Transverse colon (tissue), 4 donors: Measurements from ENCODE around the gene SYT2. TPM values are rescaled to one million over a fixed set of nuclear protein-coding genes. Genes with fewer than 3 reads are reported as not detected.

Source experiments
- DNase-seq: peaks from one replicate; pipeline ENCODE4 v3.0.0-alpha.2; 2019
- H3K27ac ChIP-seq, 4 donors: fragments of 200-600 bp; sonication (generic); 2 replicates each; pipeline ENCODE4 v1.5.1; 2016 to 2018; ENCODE audit warnings: inconsistent platforms in 4 of 4
- H3K27me3 ChIP-seq: fragments of 200-600 bp; sonication (generic); 2 replicates; pipeline ENCODE4 v1.5.1; 2017; ENCODE audit warnings: inconsistent platforms
- H3K36me3 ChIP-seq, 4 donors: fragments of 200-600 bp; sonication (generic); 2 replicates each; pipeline ENCODE4 v1.5.1; 2017 to 2019; ENCODE audit warnings: inconsistent platforms in 4 of 4
- H3K4me1 ChIP-seq, 4 donors: fragments of 200-600 bp; sonication (generic); 2 replicates each; pipeline ENCODE4 v1.5.1; 2017 to 2020; ENCODE audit warnings: inconsistent platforms in 4 of 4
- H3K4me3 ChIP-seq, 4 donors: fragments of 200-600 bp; sonication (generic); 1 replicate in 1 of 4; 2 replicates in 3 of 4; pipeline versions ENCODE4 v1.5.1 to v1.6.1; 2017 to 2019; ENCODE audit warnings: inconsistent platforms in 4 of 4
- H3K9me3 ChIP-seq, 2 donors: fragments of 200-600 bp; sonication (generic); 2 replicates each; pipeline ENCODE4 v1.5.1; 2017 to 2019; ENCODE audit warnings: inconsistent platforms in 2 of 2
- EP300 ChIP-seq: sonication (generic); formaldehyde crosslinking; IDR thresholded peaks from one replicate; pipeline ENCODE4 v1.6.1; 2017; ENCODE audit warnings: antibody characterized with exemption, low read depth
- POLR2A ChIP-seq: fragments of 450-650 bp; IDR thresholded peaks from one replicate; pipeline ENCODE4 v1.6.1; 2016; ENCODE audit warnings: antibody characterized with exemption, mild to moderate bottlenecking, moderate library complexity
- POLR2AphosphoS5 ChIP-seq, 3 donors: sonication (generic); formaldehyde crosslinking; IDR thresholded peaks; one replicate each; pipeline ENCODE4 v1.6.1; 2016; ENCODE audit warnings: antibody characterized with exemption in 3 of 3
- WGBS, 2 donors: methylation state at CpG; one replicate each; pipeline ENCODE4 v1.1.5; 2018; ENCODE audit warnings: low coverage in 1 of 2; 5-methylcytosine and 5-hydroxymethylcytosine counted together
- in situ Hi-C, 4 donors: fragments of 200-750 bp; cut with MboI; loops; one replicate each; pipeline versions ENCODE4 v1.15.0 to v1.15.1; 2017; ENCODE audit warnings: low sequenced_read_pairs in 3 of 4, low pct_ligation_motif_present in 1 of 4, low pct_unique_long_range_greater_than_20kb in 1 of 4
- intact Hi-C: fragments of 100-400 bp; cut with DNase I; formaldehyde crosslinking; loops from one replicate; pipeline ENCODE4 v1.15.1; 2023; ENCODE audit warnings: low total_unique reads
- total RNA-seq, 4 donors: library from RNA; depleted of rRNA; stranded (reverse); fragments of >200 nt; gene quantifications; one replicate each; pipeline ENCODE4 v1.1.0, GENCODE V29; 2016
- TF ChIP-seq, protein P1 (sequence below), 5 experiments: fragments of 200-600 bp in 3 of 5; fragments of 450-650 bp in 2 of 5; sonication (generic) in 3 of 5; IDR thresholded peaks; 1 replicate in 2 of 5; 2 replicates in 3 of 5; pipeline ENCODE4 v1.5.1; 2016 to 2017; ENCODE audit warnings: antibody characterized with exemption in 5 of 5, inconsistent platforms in 3 of 5, mild to moderate bottlenecking in 2 of 5, moderate library complexity in 1 of 5

Gene SYT2
- total RNA-seq, 4 donors from 2014 or later, result 0.16 to 0.40 TPM; not detected in 2

DNA sequence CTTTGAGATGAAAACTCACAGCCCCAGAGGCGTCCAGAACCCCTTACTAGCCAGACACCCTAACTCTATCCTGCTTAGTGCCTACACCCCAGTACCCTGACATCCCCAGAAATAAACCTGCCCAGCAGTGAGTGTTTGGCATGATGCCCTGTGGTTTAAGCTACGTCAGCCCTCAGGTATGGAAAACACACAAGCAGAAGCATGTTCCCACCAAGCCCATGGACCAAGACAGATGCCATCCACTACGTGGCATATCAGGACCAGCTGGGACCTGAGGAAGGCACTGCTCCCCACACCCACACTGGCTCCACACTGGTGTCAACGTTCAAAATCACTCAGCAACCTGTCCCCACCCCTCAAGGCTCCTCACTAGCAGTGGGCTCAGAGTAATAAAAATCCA is 116.4 kb downstream of the SYT2 start:
- Histone ChIP-seq H3K27me3 (no peaks in the 10 kb centered on the region), H3K36me3 (no peaks in the 10 kb centered on the region), H3K27ac (peak overlapping the region in 1 of 4 donors; percentile 17), H3K4me1 (peaks cover 0 to 9% (median 3%) of the 10 kb centered on the region in 4 donors), H3K9me3 (no peaks in the 10 kb centered on the region), H3K4me3 (no peak overlapping the region)
- in situ Hi-C loops (no loop called here), intact Hi-C loops (no loop called here)
- DNase-seq, result no peak
- no peak for TF ChIP-seq POLR2A
- peak in 1 of 3 donors; percentile 4 for TF ChIP-seq POLR2AphosphoS5 (IDR thresholded peaks at IDR 0.05)
- 78 to 80% methylated on average over 1 to 4 of the region's 4 CpGs for WGBS, 2 donors

DNA sequence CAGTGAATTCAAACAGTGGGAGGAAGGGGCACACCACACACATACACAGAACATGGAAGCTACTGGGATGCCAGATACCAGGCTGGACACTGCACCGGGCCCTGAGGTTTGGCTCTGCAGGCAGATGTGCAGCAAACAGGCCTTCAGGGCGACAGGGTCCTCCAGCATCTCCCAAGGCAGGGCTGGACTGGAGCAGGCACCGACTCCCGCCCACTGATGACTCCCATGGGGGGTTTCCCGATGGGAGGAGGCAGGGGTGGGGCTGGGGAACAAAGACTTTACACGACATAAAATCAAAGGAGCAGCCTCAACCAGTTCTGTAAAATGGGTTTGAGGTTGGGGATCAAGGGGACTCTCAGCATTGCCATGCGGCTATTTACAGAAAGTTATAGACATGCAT is 118.1 kb downstream of the SYT2 start:
- intact Hi-C loops (no loop called here), in situ Hi-C loops (no loop called here)
- Histone ChIP-seq H3K27ac (peak overlapping the region in 3 of 4 donors; percentile 75 to 87 (median 85)), H3K4me3 (no peak overlapping the region), H3K27me3 (no peaks in the 10 kb centered on the region), H3K9me3 (no peaks in the 10 kb centered on the region), H3K4me1 (peaks cover 0 to 24% (median 12%) of the 10 kb centered on the region in 4 donors), H3K36me3 (no peaks in the 10 kb centered on the region)
- TF ChIP-seq, protein P1, sequence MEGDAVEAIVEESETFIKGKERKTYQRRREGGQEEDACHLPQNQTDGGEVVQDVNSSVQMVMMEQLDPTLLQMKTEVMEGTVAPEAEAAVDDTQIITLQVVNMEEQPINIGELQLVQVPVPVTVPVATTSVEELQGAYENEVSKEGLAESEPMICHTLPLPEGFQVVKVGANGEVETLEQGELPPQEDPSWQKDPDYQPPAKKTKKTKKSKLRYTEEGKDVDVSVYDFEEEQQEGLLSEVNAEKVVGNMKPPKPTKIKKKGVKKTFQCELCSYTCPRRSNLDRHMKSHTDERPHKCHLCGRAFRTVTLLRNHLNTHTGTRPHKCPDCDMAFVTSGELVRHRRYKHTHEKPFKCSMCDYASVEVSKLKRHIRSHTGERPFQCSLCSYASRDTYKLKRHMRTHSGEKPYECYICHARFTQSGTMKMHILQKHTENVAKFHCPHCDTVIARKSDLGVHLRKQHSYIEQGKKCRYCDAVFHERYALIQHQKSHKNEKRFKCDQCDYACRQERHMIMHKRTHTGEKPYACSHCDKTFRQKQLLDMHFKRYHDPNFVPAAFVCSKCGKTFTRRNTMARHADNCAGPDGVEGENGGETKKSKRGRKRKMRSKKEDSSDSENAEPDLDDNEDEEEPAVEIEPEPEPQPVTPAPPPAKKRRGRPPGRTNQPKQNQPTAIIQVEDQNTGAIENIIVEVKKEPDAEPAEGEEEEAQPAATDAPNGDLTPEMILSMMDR (IDR thresholded peaks at IDR 0.05), result no peak
- TF ChIP-seq POLR2A (no peak), EP300 (no peak), POLR2AphosphoS5 (IDR thresholded peaks at IDR 0.05) (no peak)
- 75 to 94% methylated on average over 2 to 7 of the region's 7 CpGs for WGBS, 2 donors
- no peak for DNase-seq

DNA sequence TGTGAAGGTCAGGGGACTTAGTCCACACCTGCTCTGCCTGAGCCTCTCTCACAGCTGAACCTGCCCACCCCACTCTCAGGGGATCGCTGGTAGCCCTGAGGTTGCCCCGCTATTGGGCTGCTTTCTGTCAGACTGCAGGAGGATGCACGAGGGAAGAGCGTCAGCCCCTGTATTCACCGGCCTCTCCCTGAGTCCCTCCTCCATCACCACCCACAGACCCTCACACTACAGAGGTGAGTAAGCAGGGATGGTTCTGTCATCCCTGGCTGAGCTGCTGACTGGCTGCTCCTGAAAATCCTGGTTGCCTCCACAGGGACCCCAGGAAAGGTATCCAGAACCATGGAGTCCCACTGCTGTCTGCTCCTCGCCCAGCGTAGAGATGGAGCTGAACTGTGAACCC is 118.7 kb downstream of the SYT2 start:
- peak overlapping the region in 3 of 4 donors; percentile 75 to 87 (median 85) for H3K27ac ChIP-seq
- TF ChIP-seq POLR2A (no peak), EP300 (no peak), POLR2AphosphoS5 (IDR thresholded peaks at IDR 0.05) (no peak)
- TF ChIP-seq, protein P1 (IDR thresholded peaks at IDR 0.05), result no peak
- H3K27me3 ChIP-seq, result no peaks in the 10 kb centered on the region
- no peaks in the 10 kb centered on the region for H3K9me3 ChIP-seq
- no peak overlapping the region for H3K4me3 ChIP-seq
- DNase-seq, result no peak
- intact Hi-C loops (no loop called here), in situ Hi-C loops (no loop called here)
- H3K36me3 ChIP-seq, result no peaks in the 10 kb centered on the region
- peaks cover 3 to 31% (median 15%) of the 10 kb centered on the region in 4 donors for H3K4me1 ChIP-seq
- 96% methylated on average over 7 of the region's 7 CpGs; no CpG with 5 or more reads in 1 of the 2 donors for WGBS, 2 donors

GRCh38 chr1:202590975-202591411 is 119.3 kb downstream of the SYT2 start:
- in situ Hi-C loops (no loop called here), intact Hi-C loops (no loop called here)
- Histone ChIP-seq H3K4me1 (peaks cover 8 to 36% (median 16%) of the 10 kb centered on the region in 4 donors), H3K27me3 (no peaks in the 10 kb centered on the region), H3K36me3 (no peaks in the 10 kb centered on the region), H3K27ac (peak overlapping the region; percentile 75 to 87 (median 82)), H3K9me3 (no peaks in the 10 kb centered on the region), H3K4me3 (no peak overlapping the region)
- DNase-seq, result no peak
- 80 to 92% methylated on average over 2 to 5 of the region's 5 CpGs for WGBS, 2 donors
- TF ChIP-seq, protein P1 (IDR thresholded peaks at IDR 0.05), result no peak
- TF ChIP-seq POLR2AphosphoS5 (IDR thresholded peaks at IDR 0.05), result no peak

GRCh38 chr1:202590126-202590525 is 120.1 kb downstream of the SYT2 start:
- no peak for DNase-seq
- peaks cover 8 to 45% (median 17%) of the 10 kb centered on the region in 4 donors for H3K4me1 ChIP-seq
- no peaks in the 10 kb centered on the region for H3K9me3 ChIP-seq
- intact Hi-C loops, result no loop called here
- no peak overlapping the region for H3K4me3 ChIP-seq
- no peaks in the 10 kb centered on the region for H3K36me3 ChIP-seq
- in situ Hi-C loops, result no loop called here
- no peaks in the 10 kb centered on the region for H3K27me3 ChIP-seq
- H3K27ac ChIP-seq, result peak overlapping the region; percentile 75 to 87 (median 82)
- 88% methylated on average over 4 of the region's 4 CpGs; no CpG with 5 or more reads in 1 of the 2 donors for WGBS, 2 donors
- TF ChIP-seq, protein P1 (IDR thresholded peaks at IDR 0.05), result no peak
- TF ChIP-seq EP300, result no peak
- TF ChIP-seq POLR2A, result no peak
